DOHH2 (cell line): ENCODE data around the gene CPT1A.

Source experiments
- H3F3A ChIP-seq: fragments of 200-600 bp; sonication (generic), shearing (Covaris generic); 2 replicates; pipeline ENCODE4 v1.6.0; 2016; ENCODE audit warnings: antibody characterized with exemption, mild to moderate bottlenecking; ENCODE audit not compliant: control insufficient read depth, insufficient read depth
- H3K27ac ChIP-seq: fragments of 200-600 bp; sonication (generic); 2 replicates; pipeline ENCODE4 v1.5.1; 2014; ENCODE audit warnings: low read depth, mild to moderate bottlenecking, low read length, moderate library complexity
- H3K27me3 ChIP-seq: fragments of 200-600 bp; sonication (generic); 2 replicates; pipeline ENCODE4 v1.6.1; 2014; ENCODE audit warnings: mild to moderate bottlenecking, low read length, mixed read lengths; ENCODE audit not compliant: control insufficient read depth
- H3K36me3 ChIP-seq: fragments of 200-600 bp; sonication (generic); 2 replicates; pipeline ENCODE4 v1.6.1; 2014; ENCODE audit warnings: mild to moderate bottlenecking, low read length, moderate library complexity, mixed read lengths; ENCODE audit not compliant: control insufficient read depth
- H3K4me1 ChIP-seq: fragments of 200-600 bp; sonication (generic); 2 replicates; pipeline ENCODE4 v1.6.1; 2014; ENCODE audit warnings: mild to moderate bottlenecking, low read length, mixed read lengths; ENCODE audit not compliant: control insufficient read depth
- H3K4me2 ChIP-seq: fragments of 200-600 bp; sonication (generic); 2 replicates; pipeline ENCODE4 v1.6.0; 2014; ENCODE audit warnings: mild to moderate bottlenecking, low read length, moderate library complexity
- H3K4me3 ChIP-seq: fragments of 200-600 bp; sonication (generic); 2 replicates; pipeline ENCODE4 v1.5.1; 2014; ENCODE audit warnings: mild to moderate bottlenecking, low read length, mixed read lengths
- H3K79me2 ChIP-seq: fragments of 200-600 bp; sonication (generic); 2 replicates; pipeline ENCODE4 v1.6.1; 2014; ENCODE audit warnings: mild to moderate bottlenecking, low read length, mixed read lengths; ENCODE audit not compliant: control insufficient read depth
- H3K9me2 ChIP-seq: fragments of 200-600 bp; sonication (generic); replicated peaks from 2 replicates; pipeline ENCODE4 v1.6.1; 2014; ENCODE audit warnings: mild to moderate bottlenecking, low read length, mixed read lengths; ENCODE audit not compliant: control insufficient read depth
- H3K9me3 ChIP-seq: fragments of 200-600 bp; sonication (generic); 2 replicates; pipeline ENCODE4 v1.6.1; 2014; ENCODE audit warnings: antibody characterized with exemption, low read length, mixed read lengths; ENCODE audit not compliant: control insufficient read depth, insufficient read depth
- H4K20me1 ChIP-seq: fragments of 200-600 bp; sonication (generic); 2 replicates; pipeline ENCODE4 v1.6.0; 2014; ENCODE audit warnings: low read depth, mild to moderate bottlenecking, antibody characterized with exemption, low read length, moderate library complexity; ENCODE audit not compliant: control insufficient read depth, insufficient read depth
- EZH2phosphoT487 ChIP-seq: fragments of 200-600 bp; sonication (generic); IDR thresholded peaks from 2 replicates; pipeline ENCODE4 v1.6.1; 2017; ENCODE audit warnings: borderline replicate concordance, mild to moderate bottlenecking, antibody characterized with exemption, low read length, moderate library complexity, mixed read lengths
- TF ChIP-seq, protein P1 (sequence below): fragments of 200-600 bp; sonication (generic); IDR thresholded peaks from one replicate; pipeline ENCODE4 v1.5.1; 2014; ENCODE audit warnings: antibody characterized with exemption, mild to moderate bottlenecking, low read depth, low read length; ENCODE audit not compliant: poor library complexity, severe bottlenecking

CPT1A gene

DNA sequence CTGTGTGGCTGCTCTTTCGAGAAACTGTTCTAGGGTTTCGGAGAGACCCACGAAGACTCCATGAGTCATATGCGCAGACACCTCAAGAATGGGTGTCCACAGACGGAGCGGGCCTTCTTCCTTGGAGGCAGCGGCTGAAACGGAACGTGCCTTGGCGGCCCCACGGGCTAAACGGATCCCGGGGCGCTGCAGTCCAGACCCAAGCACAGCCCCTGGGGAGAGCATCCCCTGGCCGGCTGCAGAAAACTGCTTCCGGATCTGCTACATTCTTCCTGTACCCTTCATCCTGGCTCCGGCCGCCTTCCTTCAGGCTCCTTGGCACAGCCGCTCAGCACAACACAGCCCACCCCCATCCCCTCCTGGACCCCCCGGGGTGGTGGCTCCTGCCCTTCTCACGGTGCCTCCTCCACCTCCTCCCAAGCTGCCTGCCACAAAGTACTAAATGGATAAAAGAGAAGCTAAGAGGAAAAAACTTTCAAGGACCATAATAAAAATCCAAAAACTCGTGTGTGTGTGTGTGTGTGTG is 25.4 kb downstream of the CPT1A start:
- no peak for TF ChIP-seq EZH2phosphoT487
- TF ChIP-seq, protein P1, sequence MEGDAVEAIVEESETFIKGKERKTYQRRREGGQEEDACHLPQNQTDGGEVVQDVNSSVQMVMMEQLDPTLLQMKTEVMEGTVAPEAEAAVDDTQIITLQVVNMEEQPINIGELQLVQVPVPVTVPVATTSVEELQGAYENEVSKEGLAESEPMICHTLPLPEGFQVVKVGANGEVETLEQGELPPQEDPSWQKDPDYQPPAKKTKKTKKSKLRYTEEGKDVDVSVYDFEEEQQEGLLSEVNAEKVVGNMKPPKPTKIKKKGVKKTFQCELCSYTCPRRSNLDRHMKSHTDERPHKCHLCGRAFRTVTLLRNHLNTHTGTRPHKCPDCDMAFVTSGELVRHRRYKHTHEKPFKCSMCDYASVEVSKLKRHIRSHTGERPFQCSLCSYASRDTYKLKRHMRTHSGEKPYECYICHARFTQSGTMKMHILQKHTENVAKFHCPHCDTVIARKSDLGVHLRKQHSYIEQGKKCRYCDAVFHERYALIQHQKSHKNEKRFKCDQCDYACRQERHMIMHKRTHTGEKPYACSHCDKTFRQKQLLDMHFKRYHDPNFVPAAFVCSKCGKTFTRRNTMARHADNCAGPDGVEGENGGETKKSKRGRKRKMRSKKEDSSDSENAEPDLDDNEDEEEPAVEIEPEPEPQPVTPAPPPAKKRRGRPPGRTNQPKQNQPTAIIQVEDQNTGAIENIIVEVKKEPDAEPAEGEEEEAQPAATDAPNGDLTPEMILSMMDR = no peak
- H3K79me2 ChIP-seq = no peaks in the 10 kb centered on the region
- no peaks in the 10 kb centered on the region for H4K20me1 ChIP-seq
- no peak overlapping the region for H3K4me2 ChIP-seq
- H3K9me3 ChIP-seq = no peaks in the 10 kb centered on the region
- H3K27ac ChIP-seq = no peak overlapping the region
- no peak overlapping the region for H3K4me3 ChIP-seq
- no peaks in the 10 kb centered on the region for H3K9me2 ChIP-seq
- no peaks in the 10 kb centered on the region for H3K36me3 ChIP-seq
- peaks cover 5% of the 10 kb centered on the region; the same call in 1 of the 2 replicates for H3K4me1 ChIP-seq
- H3F3A ChIP-seq = no peaks in the 10 kb centered on the region
- H3K27me3 ChIP-seq = 0 out of 2 replicates have a peak, but pooled peaks cover 3% of the 10 kb centered on the region

DNA sequence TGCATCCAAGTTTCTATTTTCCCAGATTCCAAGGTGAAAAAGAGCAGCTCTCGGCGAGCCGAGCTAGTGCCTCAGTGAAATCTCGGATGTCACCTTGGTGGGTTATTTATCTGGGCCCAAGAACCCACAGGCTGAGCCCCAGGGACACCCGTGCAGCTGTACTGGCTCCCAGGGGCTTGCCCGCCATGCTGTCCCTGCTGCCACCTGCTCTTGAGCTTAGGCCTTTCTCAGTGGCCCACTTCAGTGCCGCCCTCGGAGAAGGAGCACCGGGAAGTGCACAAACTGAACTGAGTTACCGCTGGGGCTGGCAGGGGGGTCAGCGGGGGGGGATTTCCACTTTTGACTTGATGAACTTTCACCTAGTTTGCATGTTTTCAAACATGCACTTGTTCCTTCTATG is 27.9 kb downstream of the CPT1A start:
- Histone ChIP-seq H3K27ac (no peak overlapping the region), H3K4me2 (no peak overlapping the region), H3K9me2 (no peaks in the 10 kb centered on the region), H3K36me3 (no peaks in the 10 kb centered on the region), H3K4me1 (peaks cover 5% of the 10 kb centered on the region; the same call in 1 of the 2 replicates), H3K27me3 (0 out of 2 replicates have a peak, but pooled peaks cover 3% of the 10 kb centered on the region), H3K9me3 (no peaks in the 10 kb centered on the region), H3F3A (no peaks in the 10 kb centered on the region), H3K4me3 (no peak overlapping the region), H4K20me1 (no peaks in the 10 kb centered on the region), H3K79me2 (no peaks in the 10 kb centered on the region)
- TF ChIP-seq EZH2phosphoT487 = no peak
- TF ChIP-seq, protein P1 = no peak

DNA sequence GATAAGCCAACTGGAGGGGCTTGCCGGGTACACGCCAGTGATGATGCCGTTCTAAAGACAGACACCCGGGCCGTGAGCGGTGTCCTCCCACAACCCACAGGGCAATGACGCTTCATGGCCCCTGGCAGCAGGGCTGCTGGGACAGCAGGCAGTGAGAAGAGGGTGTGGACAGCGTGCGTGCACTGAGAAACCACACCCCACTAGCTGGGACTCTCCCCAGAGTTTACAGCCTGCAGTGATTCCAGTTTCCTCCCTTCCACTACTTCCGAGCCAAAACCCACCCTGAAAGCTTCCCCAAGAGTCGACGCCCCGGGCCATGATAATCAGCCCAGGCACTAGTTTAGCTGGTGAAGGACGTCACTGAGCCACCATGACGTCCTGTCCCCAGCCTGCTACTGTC is 29.2 kb downstream of the CPT1A start:
- Histone ChIP-seq H4K20me1 (no peaks in the 10 kb centered on the region), H3F3A (no peaks in the 10 kb centered on the region), H3K27me3 (0 out of 2 replicates have a peak, but pooled peaks cover 3% of the 10 kb centered on the region), H3K9me3 (no peaks in the 10 kb centered on the region), H3K9me2 (no peaks in the 10 kb centered on the region), H3K36me3 (no peaks in the 10 kb centered on the region), H3K4me3 (no peak overlapping the region), H3K4me1 (peaks cover 5% of the 10 kb centered on the region; the same call in 1 of the 2 replicates), H3K79me2 (no peaks in the 10 kb centered on the region), H3K27ac (no peak overlapping the region), H3K4me2 (no peak overlapping the region)
- TF ChIP-seq EZH2phosphoT487 = no peak
- TF ChIP-seq, protein P1 = no peak
